ENCODE results near the gene TRIM15. TPM values are rescaled to one million over a fixed set of nuclear protein-coding genes. Genes with fewer than 3 reads are reported as not detected.

The TRIM15 gene
- total RNA-seq, 4 donors from 2014 or later, result not detected

DNA sequence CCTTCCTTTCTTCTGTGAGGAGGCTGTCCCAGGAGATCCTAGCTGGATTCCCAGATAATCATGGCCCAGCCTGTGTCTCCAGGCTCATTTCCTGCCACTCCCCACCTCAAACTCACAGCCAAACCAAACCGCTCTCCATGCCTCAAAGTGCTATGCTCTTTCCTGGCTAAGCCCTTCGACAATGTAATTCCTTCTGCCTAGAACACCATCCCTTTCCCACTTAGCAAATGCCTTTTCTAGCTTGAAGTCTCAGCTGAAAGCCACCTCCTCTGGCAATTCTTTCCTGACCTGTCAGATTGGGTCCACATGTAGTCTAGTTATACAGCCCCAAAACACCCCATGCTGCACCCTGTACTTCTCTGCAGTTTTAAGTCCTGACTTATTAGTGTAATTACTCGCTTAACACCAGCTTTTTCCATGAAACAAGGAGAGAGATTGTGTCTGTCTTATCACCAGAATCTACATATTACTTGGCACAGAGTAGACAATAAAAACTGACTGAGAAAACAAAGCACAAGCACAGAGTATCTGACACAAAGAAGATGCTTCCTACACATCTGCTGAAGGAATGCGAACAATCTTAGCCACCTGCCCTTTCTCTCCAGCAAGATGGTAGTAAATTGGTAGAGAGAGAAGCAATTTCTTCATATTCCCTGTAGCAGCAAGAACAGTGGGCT is 44.4 kb downstream of the TRIM15 start:
- TF ChIP-seq, protein P1, sequence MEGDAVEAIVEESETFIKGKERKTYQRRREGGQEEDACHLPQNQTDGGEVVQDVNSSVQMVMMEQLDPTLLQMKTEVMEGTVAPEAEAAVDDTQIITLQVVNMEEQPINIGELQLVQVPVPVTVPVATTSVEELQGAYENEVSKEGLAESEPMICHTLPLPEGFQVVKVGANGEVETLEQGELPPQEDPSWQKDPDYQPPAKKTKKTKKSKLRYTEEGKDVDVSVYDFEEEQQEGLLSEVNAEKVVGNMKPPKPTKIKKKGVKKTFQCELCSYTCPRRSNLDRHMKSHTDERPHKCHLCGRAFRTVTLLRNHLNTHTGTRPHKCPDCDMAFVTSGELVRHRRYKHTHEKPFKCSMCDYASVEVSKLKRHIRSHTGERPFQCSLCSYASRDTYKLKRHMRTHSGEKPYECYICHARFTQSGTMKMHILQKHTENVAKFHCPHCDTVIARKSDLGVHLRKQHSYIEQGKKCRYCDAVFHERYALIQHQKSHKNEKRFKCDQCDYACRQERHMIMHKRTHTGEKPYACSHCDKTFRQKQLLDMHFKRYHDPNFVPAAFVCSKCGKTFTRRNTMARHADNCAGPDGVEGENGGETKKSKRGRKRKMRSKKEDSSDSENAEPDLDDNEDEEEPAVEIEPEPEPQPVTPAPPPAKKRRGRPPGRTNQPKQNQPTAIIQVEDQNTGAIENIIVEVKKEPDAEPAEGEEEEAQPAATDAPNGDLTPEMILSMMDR (IDR thresholded peaks at IDR 0.05; ENCODE audit: low read depth), result no peak

DNA sequence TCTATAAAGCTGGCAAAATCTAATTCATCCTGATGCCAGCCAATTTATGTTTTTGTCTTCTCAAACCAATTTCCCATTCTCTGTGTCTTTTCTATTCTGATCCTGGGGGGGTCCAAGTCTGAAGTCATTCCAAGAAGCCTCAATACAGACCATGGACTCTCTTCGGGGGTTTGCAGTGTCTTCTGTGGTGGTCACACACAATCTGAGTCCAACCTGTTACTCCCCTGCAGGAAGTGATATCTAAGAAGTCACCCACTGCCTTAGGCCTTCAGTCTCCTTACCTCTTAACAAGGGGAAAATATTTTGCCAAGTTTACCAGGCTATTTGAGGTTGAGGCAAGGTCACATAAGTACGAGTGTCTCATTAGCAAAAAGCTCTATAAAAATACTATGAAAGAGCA is 48.0 kb downstream of the TRIM15 start:
- TF ChIP-seq, protein P1 (IDR thresholded peaks at IDR 0.05; ENCODE audit: low read depth), result no peak

DNA sequence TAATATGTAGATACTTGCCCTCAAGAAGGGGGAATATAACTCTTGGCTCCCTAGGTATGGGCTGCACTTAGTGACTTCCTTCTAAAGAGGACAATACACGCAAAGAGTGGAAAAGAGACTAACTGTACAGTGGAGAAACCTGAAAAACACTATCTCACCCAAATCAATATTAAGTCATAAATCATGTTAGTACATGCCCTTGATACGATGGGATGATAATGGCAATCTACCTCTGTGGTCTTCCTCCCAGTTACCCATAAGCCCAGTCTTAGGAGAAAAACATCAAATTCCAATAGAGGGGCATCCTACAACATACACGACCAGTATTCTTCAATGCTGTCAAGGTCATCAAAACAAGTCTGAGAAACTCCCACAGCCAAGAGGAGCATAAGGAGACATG is 48.6 kb downstream of the TRIM15 start:
- TF ChIP-seq, protein P1 (IDR thresholded peaks at IDR 0.05; ENCODE audit: low read depth), result no peak

DNA sequence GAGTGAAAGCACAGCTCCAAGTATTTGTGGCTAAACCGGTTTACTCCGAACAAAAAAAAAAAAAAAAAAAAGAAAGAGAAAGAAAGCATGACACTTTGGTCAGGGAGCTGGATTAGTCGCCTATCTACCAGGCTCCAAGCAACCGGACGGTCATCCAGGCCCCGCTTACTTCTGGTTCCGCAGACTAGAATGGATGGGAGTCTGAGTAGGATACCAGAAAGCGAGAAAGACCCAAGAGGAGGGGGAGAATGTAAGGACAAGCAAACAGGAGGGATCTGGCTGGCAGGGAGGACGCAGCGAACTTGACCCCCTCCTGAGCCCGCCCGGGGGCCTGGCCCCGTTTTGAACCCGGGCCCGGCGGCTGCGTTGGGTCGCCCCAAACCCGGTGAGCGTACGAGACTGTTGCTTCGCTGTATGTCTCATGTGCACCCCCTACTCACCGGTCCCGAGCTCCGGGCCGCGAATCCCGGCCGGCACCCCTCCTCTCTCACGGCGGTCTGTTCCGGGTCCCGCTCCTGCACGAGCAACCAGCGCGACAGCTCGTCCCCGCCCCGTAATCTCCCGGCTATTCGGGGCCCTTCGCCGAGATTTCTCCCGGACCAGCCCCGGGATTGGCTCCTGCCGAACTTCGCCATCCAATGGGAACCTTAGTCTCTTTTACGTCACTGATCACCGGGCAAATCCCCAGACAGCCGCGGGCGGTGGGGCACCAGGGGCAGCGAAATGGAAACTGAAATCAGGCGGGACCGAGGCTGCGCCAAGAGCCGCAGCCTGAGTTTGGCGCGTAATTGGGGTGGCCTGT is 49.7 kb downstream of the TRIM15 start, which contains the start of gene TRIM26:
Gene TRIM26 (minus strand): TSS at position 542 of the 802 bp plus-strand sequence. CDS start 14,303 bp downstream, outside the sequence.
- TF ChIP-seq, protein P1 (IDR thresholded peaks at IDR 0.05; ENCODE audit: low read depth), result no peak

DNA sequence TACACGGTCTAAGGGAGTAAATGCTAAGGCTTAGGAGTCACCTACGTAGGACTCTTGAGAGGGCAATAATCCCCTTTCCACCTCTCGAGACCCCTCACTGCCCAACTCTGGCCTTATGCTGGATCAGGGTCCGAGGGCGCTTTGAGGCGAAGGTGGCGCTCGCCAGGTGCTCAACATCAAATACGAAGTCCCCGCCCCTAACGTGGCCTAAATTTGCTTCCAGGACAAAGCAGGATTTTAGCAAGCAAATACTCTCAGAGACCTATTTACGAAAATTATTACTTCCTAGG is 50.3 kb downstream of the TRIM15 start:
- TF ChIP-seq, protein P1 (IDR thresholded peaks at IDR 0.05; ENCODE audit: low read depth), result no peak

DNA sequence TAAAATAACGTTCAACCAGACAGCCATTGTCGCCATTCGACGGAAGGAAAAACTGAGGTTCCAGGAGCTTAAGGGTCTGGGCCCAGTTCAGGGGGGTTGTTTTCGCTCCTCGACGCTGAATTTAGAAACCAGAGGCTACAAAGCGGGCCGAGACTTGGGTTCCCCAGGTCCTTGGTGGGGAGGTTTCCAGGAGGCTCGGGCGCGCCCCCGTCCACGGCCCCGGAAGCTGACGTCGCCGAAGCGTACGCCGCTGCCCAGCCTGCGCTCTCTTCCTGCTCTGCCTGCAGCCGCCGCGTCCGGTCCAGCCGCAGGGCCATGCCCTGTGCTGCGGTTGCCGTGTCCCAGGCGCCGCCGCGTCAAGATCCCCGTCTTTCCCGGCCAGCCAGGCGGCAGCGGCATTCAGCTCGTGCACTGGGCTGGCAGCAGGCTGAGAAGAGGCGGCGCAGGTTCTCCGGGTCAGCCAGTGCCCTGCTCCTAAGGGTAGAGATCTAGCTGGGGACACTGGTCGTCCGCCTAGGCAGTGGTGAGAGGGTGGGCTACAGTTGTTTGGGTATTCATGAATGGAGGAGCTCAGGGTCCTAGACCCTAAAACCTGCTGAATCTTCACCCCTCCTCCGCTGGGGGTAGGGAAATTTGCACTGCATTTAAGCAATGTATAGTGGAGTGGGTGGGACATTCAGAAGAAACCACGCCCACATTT is 50.8 kb downstream of the TRIM15 start:
- TF ChIP-seq, protein P1 (IDR thresholded peaks at IDR 0.05; ENCODE audit: low read depth), result no peak

DNA sequence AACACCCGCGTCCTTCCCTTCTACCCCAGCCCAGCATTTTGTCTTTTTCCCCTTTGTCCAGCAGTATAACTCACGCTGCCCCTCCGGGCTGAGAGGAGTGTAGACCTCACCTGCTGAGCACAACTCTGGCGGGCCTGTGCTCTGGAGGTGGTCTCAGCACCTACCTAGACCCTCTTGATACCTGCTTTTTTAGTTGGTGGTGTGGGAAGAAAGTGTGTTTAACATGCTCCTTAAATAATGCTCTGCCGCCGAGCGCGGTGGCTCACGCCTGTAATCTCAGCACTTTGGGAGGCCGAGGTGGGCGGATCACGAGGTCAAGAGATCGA is 51.3 kb downstream of the TRIM15 start:
- TF ChIP-seq, protein P1 (IDR thresholded peaks at IDR 0.05; ENCODE audit: low read depth), result no peak

All from subcutaneous adipose tissue (tissue), 4 donors.